HepG2 (cell line): ENCODE results near the gene PAQR5. TPM values are rescaled to one million over a fixed set of nuclear protein-coding genes. Genes with fewer than 3 reads are reported as not detected.
A peak's percentile ranks its signal among the peaks of the same experiment; 100 is the strongest.

Source experiments
- ARID4A ChIP-seq: sonication (generic); formaldehyde crosslinking; IDR thresholded peaks from 2 replicates; pipeline ENCODE4 v1.5.0; 2020; ENCODE audit warnings: mild to moderate bottlenecking, missing genetic modification reagents, borderline replicate concordance
- ATF1 ChIP-seq: IDR thresholded peaks from 2 replicates; pipeline ENCODE4 v1.6.1; 2016; ENCODE audit warnings: mild to moderate bottlenecking, control low read depth
- ETV5 ChIP-seq: IDR thresholded peaks from 2 replicates; pipeline ENCODE4 v1.6.1; 2018; ENCODE audit warnings: missing biosample characterization, missing genetic modification reagents, inconsistent platforms, borderline replicate concordance
- GMEB2 ChIP-seq: IDR thresholded peaks from 2 replicates; pipeline ENCODE4 v1.6.1; 2016; ENCODE audit warnings: missing biosample characterization, missing genetic modification reagents, low read depth
- HNRNPK ChIP-seq: fragments of 200-400 bp; formaldehyde crosslinking; IDR thresholded peaks from 2 replicates; pipeline ENCODE4 v1.6.1; 2018; ENCODE audit warnings: low read length, low read depth, moderate library complexity, mild to moderate bottlenecking; ENCODE audit not compliant: poor library complexity, severe bottlenecking
- HOXA5 ChIP-seq: sonication (generic); formaldehyde crosslinking; IDR thresholded peaks from 2 replicates; pipeline ENCODE4 v1.4.0; 2020; ENCODE audit warnings: missing genetic modification reagents
- NFRKB ChIP-seq: fragments of 450-650 bp; IDR thresholded peaks from 2 replicates; pipeline ENCODE4 v1.6.1; 2017
- SCMH1 ChIP-seq: sonication (generic); formaldehyde crosslinking; IDR thresholded peaks from 2 replicates; pipeline ENCODE4 v1.9.0; 2021; ENCODE audit warnings: missing genetic modification reagents, mild to moderate bottlenecking, borderline replicate concordance
- STAT6 ChIP-seq: sonication (generic); formaldehyde crosslinking; IDR thresholded peaks from 2 replicates; pipeline ENCODE4 v1.4.0; 2020; ENCODE audit warnings: missing genetic modification reagents, mild to moderate bottlenecking, borderline replicate concordance
- TIGD3 ChIP-seq: sonication (generic); formaldehyde crosslinking; IDR thresholded peaks from 2 replicates; pipeline ENCODE4 v1.5.1; 2020; ENCODE audit warnings: mild to moderate bottlenecking, missing genetic modification reagents, borderline replicate concordance
- ZBTB1 ChIP-seq: sonication (generic); formaldehyde crosslinking; IDR thresholded peaks from 2 replicates; pipeline ENCODE4 v1.4.0; 2020; ENCODE audit warnings: missing genetic modification reagents, borderline replicate concordance
- ZNF207 ChIP-seq: fragments of 450-650 bp; IDR thresholded peaks from 2 replicates; pipeline ENCODE4 v1.6.1; 2016; ENCODE audit warnings: antibody characterized with exemption, borderline replicate concordance
- ZNF234 ChIP-seq: sonication (generic); formaldehyde crosslinking; conservative IDR thresholded peaks from 2 replicates; pipeline ENCODE4 v1.5.1; 2020; ENCODE audit warnings: mild to moderate bottlenecking, missing genetic modification reagents
- ZNF235 ChIP-seq: sonication (generic); formaldehyde crosslinking; IDR thresholded peaks from 2 replicates; pipeline ENCODE4 v1.8.1; 2023; ENCODE audit warnings: mild to moderate bottlenecking, missing genetic modification reagents, borderline replicate concordance
- ZNF484 ChIP-seq: sonication (generic); formaldehyde crosslinking; IDR thresholded peaks from 2 replicates; pipeline ENCODE4 v1.5.1; 2020; ENCODE audit warnings: mild to moderate bottlenecking, low read depth, missing genetic modification reagents, borderline replicate concordance
- ZNF563 ChIP-seq: sonication (generic); formaldehyde crosslinking; IDR thresholded peaks from 2 replicates; pipeline ENCODE4 v1.8.0; 2022; ENCODE audit warnings: mild to moderate bottlenecking, moderate library complexity, missing genetic modification reagents
- ZNF607 ChIP-seq: sonication (generic); formaldehyde crosslinking; IDR thresholded peaks from 2 replicates; pipeline ENCODE4 v1.5.1; 2020; ENCODE audit warnings: missing genetic modification reagents, mild to moderate bottlenecking, borderline replicate concordance
- ZNF777 ChIP-seq: sonication (generic); formaldehyde crosslinking; IDR thresholded peaks from 2 replicates; pipeline ENCODE4 v1.4.0; 2020; ENCODE audit warnings: missing genetic modification reagents
- polyA plus RNA-seq, 8 experiments: library from polyadenylated mRNA; depleted of rRNA in 3 of 8; stranded (reverse) in 7 of 8; unstranded in 1 of 8; fragments of >200 nt; fragmentation: Illumina TruSeq in 4 of 8; extraction: Trizol in 4 of 8; gene quantifications; 2 replicates each; pipeline versions ENCODE4 v1.2.1 to v1.2.3, GENCODE V29; 2011 to 2016; ENCODE audit warnings: low read depth in 4 of 8, missing spikeins in 1 of 8, mixed read lengths in 1 of 8; ENCODE audit not compliant: insufficient read depth in 1 of 8
- total RNA-seq, 5 experiments: library from RNA; depleted of rRNA; stranded (reverse); fragments of >200 nt; fragmentation: Illumina TruSeq; extraction: Trizol; gene quantifications; 2 replicates each; pipeline ENCODE4 v1.2.3, GENCODE V29; 2016; ENCODE audit warnings: low read depth in 1 of 5

Gene PAQR5
- total and polyA plus RNA-seq, 2 of the 13 experiments (the other 11 are each of a cell fraction or from before 2014, with no cell fraction given), result 0.53 to 1.3 TPM

GRCh38 chr15:69413822-69414700, 115.3 kb downstream of the PAQR5 start, which contains the start of gene KIF23 (continued):
- peak; percentile 100 for TF ChIP-seq ARID4A (CRISPR knock-in tag)
- 0 out of 2 replicates have a peak, but pooled peaks have one; percentile 4 for TF ChIP-seq ZNF563 (CRISPR knock-in tag)
- TF ChIP-seq ZNF484 (CRISPR knock-in tag), result no peak
- 0 out of 2 replicates have a peak, but pooled peaks have one; percentile 28 for TF ChIP-seq ATF1
- TF ChIP-seq ZNF207, result no peak
- no peak for TF ChIP-seq TIGD3 (CRISPR knock-in tag)
- TF ChIP-seq HOXA5 (CRISPR knock-in tag), result no peak; the same call in 1 of the 2 replicates
- TF ChIP-seq HNRNPK, result no peak
- TF ChIP-seq STAT6, result 0 out of 2 replicates have a peak, but pooled peaks have one; percentile 44
- TF ChIP-seq ZNF235 (CRISPR knock-in tag), result peak; percentile 96; the same call in 1 of the 2 replicates
- peak; percentile 80 for TF ChIP-seq ETV5 (CRISPR knock-in tag)
- TF ChIP-seq GMEB2 (CRISPR knock-in tag), result 0 out of 2 replicates have a peak, but pooled peaks have one; percentile 28
- no peak for TF ChIP-seq NFRKB
- 0 out of 2 replicates have a peak, but pooled peaks have one; percentile 55 for TF ChIP-seq ZNF234 (CRISPR knock-in tag)
- no peak for TF ChIP-seq ZBTB1 (CRISPR knock-in tag)
- TF ChIP-seq SCMH1, result no peak
- peak; percentile 21; the same call in 1 of the 2 replicates for TF ChIP-seq ZNF607
- peak; percentile 52 for TF ChIP-seq ZNF777 (CRISPR knock-in tag)
